Astrocyte of the spinal cord (primary cell): ENCODE measurements around the gene RPL3.
A peak's percentile ranks its signal among the peaks of the same experiment; 100 is the strongest.

Source experiments
- DNase-seq: peaks from one replicate; pipeline ENCODE4 v3.0.0; 2011; ENCODE audit warnings: low read depth, low spot score
- H3K4me3 ChIP-seq: 2 replicates; pipeline ENCODE4 v1.5.1; 2011; ENCODE audit warnings: low read depth, mild to moderate bottlenecking, low read length, moderate library complexity
- in situ Hi-C: cut with HindIII; loops from 2 replicates; pipeline ENCODE4 v1.10.0; 2017; ENCODE audit warnings: low sequenced_read_pairs
- TF ChIP-seq, protein P1 (sequence below): IDR thresholded peaks from 2 replicates; pipeline ENCODE4 v1.5.1; 2012; ENCODE audit warnings: low read depth, mild to moderate bottlenecking, low read length, inconsistent platforms

The RPL3 gene

DNA sequence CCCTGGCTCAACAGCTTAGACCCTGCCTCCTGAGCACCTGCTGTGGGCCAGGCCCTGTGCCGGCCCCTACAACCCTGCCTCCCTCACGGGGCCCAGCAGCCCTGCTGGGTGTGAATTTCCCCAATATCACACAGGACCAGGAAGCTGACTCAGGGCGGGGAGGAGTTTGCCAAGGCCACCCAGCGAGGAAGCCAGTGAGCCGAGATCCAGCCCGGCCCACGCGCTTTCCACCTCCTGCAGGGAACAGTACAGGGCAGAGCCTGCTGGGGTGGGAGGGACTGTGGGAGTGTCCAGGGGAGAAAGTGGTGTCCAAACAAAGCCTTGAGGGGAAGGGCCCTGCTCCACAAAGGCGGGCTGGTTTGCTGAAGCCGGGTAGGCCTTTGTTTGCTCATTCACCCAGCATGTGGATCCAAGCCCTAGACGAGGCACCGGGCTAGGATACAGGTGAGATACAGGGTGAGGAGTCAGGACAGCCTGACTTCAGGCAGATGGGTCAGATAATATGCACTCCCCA is 26.8 kb downstream of the RPL3 start:
- in situ Hi-C loops: no loop called here
- peak; percentile 96 for DNase-seq
- TF ChIP-seq, protein P1, sequence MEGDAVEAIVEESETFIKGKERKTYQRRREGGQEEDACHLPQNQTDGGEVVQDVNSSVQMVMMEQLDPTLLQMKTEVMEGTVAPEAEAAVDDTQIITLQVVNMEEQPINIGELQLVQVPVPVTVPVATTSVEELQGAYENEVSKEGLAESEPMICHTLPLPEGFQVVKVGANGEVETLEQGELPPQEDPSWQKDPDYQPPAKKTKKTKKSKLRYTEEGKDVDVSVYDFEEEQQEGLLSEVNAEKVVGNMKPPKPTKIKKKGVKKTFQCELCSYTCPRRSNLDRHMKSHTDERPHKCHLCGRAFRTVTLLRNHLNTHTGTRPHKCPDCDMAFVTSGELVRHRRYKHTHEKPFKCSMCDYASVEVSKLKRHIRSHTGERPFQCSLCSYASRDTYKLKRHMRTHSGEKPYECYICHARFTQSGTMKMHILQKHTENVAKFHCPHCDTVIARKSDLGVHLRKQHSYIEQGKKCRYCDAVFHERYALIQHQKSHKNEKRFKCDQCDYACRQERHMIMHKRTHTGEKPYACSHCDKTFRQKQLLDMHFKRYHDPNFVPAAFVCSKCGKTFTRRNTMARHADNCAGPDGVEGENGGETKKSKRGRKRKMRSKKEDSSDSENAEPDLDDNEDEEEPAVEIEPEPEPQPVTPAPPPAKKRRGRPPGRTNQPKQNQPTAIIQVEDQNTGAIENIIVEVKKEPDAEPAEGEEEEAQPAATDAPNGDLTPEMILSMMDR: no peak
- no peak overlapping the region for H3K4me3 ChIP-seq

DNA sequence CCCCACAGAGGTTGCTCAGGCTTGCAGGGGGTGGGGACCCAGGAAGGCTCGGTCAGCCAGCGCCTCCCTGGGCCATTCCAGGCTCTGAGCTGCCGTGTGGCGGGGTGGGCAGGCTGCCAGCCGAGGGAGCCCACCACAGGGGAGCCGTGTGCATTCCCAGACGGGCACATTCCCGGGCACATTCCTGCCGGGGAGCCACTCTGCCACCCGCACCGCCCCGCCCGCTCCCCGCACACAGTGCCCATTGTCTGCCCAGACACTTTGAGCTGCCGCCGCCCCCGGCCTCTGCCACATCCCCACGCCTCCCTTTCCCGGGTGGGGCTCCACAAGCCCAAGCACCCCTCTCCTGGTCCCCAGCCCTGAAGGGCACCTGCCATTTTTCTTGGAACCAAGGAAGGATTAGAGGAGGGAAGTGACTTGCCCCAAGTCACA is 27.4 kb downstream of the RPL3 start:
- TF ChIP-seq, protein P1: no peak
- DNase-seq: no peak
- H3K4me3 ChIP-seq: no peak overlapping the region
- in situ Hi-C loops: no loop called here

DNA sequence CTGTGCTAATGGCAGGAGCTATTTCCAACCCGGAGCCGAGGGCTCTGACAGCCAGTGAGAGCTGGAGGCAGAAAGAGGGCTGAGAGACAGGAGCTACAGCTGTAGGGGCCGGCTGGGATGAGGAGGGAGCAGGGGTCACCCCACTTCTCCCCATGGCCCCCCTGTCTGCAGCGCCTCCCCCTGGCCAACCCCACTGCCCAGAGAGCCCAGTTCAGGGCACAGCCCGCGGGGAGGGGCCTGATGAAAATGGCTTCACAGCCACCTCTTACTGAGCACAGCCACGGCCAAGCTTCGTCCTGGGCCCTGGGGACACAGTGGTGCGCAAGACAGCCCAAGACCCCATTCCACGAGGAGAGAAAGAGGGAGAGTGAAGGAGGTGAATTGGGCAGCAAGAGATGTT is 27.9 kb downstream of the RPL3 start:
- in situ Hi-C loops: no loop called here
- no peak for DNase-seq
- H3K4me3 ChIP-seq: no peak overlapping the region
- TF ChIP-seq, protein P1: no peak

DNA sequence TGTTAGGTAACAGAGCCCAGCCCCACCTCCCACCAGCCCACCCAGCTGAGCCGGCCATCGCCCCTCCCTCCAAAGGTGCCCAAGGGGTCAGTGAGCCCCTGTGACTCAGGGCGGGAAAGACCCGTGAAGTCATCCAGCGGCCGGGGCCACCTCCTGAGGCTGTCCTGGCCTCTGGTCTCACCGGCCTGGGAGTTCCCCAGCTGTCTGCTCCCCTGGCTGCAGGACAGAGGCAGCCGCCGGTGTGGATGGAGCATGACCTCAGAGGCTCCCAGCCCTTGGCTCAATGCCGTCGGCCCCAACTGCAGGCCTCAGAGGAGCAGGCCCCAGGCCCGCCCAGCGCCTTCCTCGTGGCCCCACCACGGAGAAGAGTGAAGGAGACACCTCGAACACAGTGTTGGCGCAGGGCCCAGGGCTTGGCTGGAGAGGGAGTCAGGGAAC is 28.7 kb downstream of the RPL3 start:
- in situ Hi-C loops: no loop called here
- H3K4me3 ChIP-seq: no peak overlapping the region
- peak; percentile 75 for DNase-seq
- TF ChIP-seq, protein P1: no peak

DNA sequence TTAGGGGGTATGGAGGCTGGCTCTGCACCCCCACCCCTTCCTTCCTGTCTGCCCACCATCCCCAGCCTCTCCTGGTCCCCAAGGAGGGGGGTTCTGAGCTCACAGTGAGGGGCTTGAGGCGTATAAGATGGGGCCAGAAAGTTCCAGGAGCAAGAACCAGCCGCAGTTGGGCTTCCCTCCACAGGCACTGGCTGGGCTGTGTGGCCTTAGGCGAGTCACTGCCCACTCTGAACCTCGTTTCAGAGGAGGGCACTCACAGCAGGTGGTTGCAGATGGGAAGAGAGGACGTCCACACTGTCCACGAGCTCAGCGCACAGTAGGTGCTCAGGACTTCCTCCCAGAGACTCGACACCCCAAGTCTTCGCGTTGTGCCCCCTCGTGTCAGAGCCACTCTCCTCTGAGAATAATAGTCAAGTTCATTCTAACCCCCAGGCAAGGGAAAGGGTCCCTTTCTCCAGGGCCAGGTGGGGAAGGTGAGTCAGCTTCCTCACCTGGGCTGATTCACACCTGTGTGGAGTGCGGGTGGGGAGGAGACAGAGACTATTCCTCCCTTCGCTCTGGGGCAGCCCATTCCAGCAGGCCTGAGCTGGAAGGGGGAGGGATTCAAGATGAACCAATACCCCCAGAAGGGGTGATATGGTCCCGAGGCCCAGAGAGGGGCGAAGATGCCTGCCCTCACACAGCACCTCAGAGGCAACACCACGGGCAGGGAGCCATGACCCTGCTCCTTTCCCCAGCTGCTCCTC is 29.3 kb downstream of the RPL3 start:
- H3K4me3 ChIP-seq: no peak overlapping the region
- TF ChIP-seq, protein P1: no peak
- in situ Hi-C loops: no loop called here
- no peak for DNase-seq

DNA sequence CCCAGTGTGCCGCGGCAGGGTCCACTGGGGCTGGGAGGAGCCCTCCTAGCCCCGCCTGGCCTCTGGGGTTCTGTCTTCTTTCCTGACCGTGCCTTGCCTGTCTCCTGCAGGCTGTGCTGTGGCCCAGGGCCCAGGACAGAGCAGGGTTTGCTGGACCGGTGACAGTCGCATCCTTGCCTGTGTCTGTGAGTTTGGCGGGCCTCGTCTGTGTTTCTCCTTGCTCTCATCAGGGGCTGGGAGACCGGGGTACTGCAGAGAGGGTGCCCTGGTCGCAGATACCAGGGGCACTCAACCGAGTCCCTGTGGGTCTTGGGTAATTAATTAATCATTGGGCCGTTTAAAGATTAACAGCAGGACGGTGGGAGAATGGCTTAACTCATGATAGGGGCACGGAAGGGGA is 29.9 kb downstream of the RPL3 start:
- no peak overlapping the region for H3K4me3 ChIP-seq
- DNase-seq: no peak
- in situ Hi-C loops: no loop called here
- TF ChIP-seq, protein P1: no peak
